ENCODE measurements around the gene ASTN2. TPM values are rescaled to one million over a fixed set of nuclear protein-coding genes. Genes with fewer than 3 reads are reported as not detected.

The ASTN2 gene
- total RNA-seq, 1 experiment from 2014 or later, result 4.8 TPM

DNA sequence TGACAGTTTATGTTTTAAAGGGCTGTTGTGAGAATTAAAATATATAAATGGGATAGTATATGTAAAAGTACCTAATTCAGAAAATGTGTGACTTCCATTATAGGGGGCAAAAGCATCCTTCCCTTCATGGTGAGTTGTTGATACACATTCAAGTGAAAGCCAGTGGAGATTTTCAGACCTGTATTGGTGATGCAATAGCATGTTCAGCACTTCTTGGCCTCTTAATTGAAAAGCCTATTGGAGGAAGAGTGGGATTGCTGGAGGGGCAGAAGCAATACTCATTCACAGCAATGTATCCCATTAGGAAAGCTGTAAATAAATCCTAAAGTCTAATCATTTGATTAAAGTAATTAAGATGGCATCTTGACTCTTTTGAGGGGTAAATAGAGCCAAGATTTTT is 710.4 kb downstream of the ASTN2 start:
- TF ChIP-seq RAD21 (IDR thresholded peaks at IDR 0.05; ENCODE audit: low read depth) (no peak), YY1 (IDR thresholded peaks at IDR 0.05; ENCODE audit: extremely low read depth, insufficient replicate concordance, low read depth, low read length) (no peak)
- TF ChIP-seq, protein P1, sequence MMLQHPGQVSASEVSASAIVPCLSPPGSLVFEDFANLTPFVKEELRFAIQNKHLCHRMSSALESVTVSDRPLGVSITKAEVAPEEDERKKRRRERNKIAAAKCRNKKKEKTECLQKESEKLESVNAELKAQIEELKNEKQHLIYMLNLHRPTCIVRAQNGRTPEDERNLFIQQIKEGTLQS (IDR thresholded peaks at IDR 0.05), result no peak
- no peaks in the 10 kb centered on the region; the same call in 1 of the 2 replicates for H3K79me2 ChIP-seq (ENCODE audit: insufficient read depth, low read length)
- no peaks in the 10 kb centered on the region for H3K9me3 ChIP-seq (ENCODE audit: control insufficient read depth in 1 of 2, insufficient read depth in 1 of 2, low read depth in 1 of 2, low read length in 2 of 2)
- ChIA-PET RAD21 (ENCODE audit: low non-redundant PET in 1 of 2, low total read pairs in 2 of 2, uncharacterized antibody in 2 of 2, unreplicated experiment in 2 of 2) (no interaction called here), POLR2A (no interaction called here), CTCF (no interaction called here)
- 0 out of 2 replicates have a peak, but pooled peaks cover 8% of the 10 kb centered on the region for H4K20me1 ChIP-seq (ENCODE audit: insufficient read depth)
- H3K36me3 ChIP-seq (ENCODE audit: control insufficient read depth in 1 of 2, insufficient read depth in 2 of 2, low read length in 2 of 2), result peaks cover 1 to 13% of the 10 kb centered on the region in 2 experiments; a peak in 3 of 4 replicates
- no peaks in the 10 kb centered on the region for H3K4me1 ChIP-seq (ENCODE audit: control insufficient read depth in 1 of 2, insufficient read depth in 2 of 2, low read length in 2 of 2)
- H2AFZ ChIP-seq (ENCODE audit: low read depth, low read length, poor library complexity, severe bottlenecking), result no peak overlapping the region
- no peak overlapping the region for H3K4me3 ChIP-seq (replicated peaks in 1 of 2; ENCODE audit: low read depth in 1 of 2, low read length in 2 of 2)
- intact Hi-C loops (cut with micrococcal nuclease), result no loop called here
- H3K9me2 ChIP-seq (ENCODE audit: insufficient read depth), result no peaks in the 10 kb centered on the region; the same call in 1 of the 2 replicates
- no peak overlapping the region for H3K9ac ChIP-seq (ENCODE audit: low read length)
- ATAC-seq (no peak), DNase-seq (ENCODE audit: low read depth, low spot score) (no peak)
- H3K27ac ChIP-seq (ENCODE audit: low read depth, low read length), result no peak overlapping the region
- H3K4me2 ChIP-seq (ENCODE audit: low read length), result no peak overlapping the region
- BruUV-seq (replicated peaks), result no TSS peak
- no peaks in the 10 kb centered on the region for H3K27me3 ChIP-seq (ENCODE audit: insufficient read depth, low read length)

DNA sequence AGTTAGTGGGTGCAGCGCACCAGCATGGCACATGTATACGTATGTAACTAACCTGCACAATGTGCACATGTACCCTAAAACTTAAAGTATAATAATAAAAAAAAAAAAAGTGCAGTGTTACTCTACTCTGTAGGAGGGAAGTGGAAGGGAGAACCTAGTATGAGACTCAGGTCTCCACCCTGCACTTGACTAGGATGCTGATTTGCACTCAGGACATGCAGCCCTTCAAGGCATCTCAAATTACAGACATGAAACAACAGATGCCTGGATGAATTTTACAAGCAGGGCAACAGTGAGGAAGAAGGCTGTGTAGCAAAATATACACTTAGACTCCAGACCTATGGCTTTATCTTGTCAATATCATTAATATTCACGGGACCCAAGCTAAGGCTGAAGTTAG is 711.2 kb downstream of the ASTN2 start:
- Histone ChIP-seq H3K27ac (ENCODE audit: low read depth, low read length) (no peak overlapping the region), H3K27me3 (ENCODE audit: insufficient read depth, low read length) (no peaks in the 10 kb centered on the region), H2AFZ (ENCODE audit: low read depth, low read length, poor library complexity, severe bottlenecking) (no peak overlapping the region), H3K4me2 (ENCODE audit: low read length) (no peak overlapping the region), H3K9me2 (ENCODE audit: insufficient read depth) (no peaks in the 10 kb centered on the region; the same call in 1 of the 2 replicates), H3K4me3 (replicated peaks in 1 of 2; ENCODE audit: low read depth in 1 of 2, low read length in 2 of 2) (no peak overlapping the region), H3K9ac (ENCODE audit: low read length) (no peak overlapping the region), H3K36me3 (ENCODE audit: control insufficient read depth in 1 of 2, insufficient read depth in 2 of 2, low read length in 2 of 2) (peaks cover 6 to 22% of the 10 kb centered on the region in 2 experiments; a peak in 3 of 4 replicates), H3K9me3 (ENCODE audit: control insufficient read depth in 1 of 2, insufficient read depth in 1 of 2, low read depth in 1 of 2, low read length in 2 of 2) (no peaks in the 10 kb centered on the region), H3K79me2 (ENCODE audit: insufficient read depth, low read length) (no peaks in the 10 kb centered on the region; the same call in 1 of the 2 replicates), H4K20me1 (ENCODE audit: insufficient read depth) (0 out of 2 replicates have a peak, but pooled peaks cover 8% of the 10 kb centered on the region), H3K4me1 (ENCODE audit: control insufficient read depth in 1 of 2, insufficient read depth in 2 of 2, low read length in 2 of 2) (no peaks in the 10 kb centered on the region)
- POLR2A ChIA-PET, result no interaction called here
- intact Hi-C loops (cut with micrococcal nuclease), result no loop called here
- CTCF ChIA-PET, result no interaction called here
- ATAC-seq (no peak), DNase-seq (ENCODE audit: low read depth, low spot score) (no peak)
- BruUV-seq (replicated peaks), result no TSS peak
- TF ChIP-seq EZH2 (IDR thresholded peaks at IDR 0.05), result no peak
- no peak for TF ChIP-seq CEBPB (IDR thresholded peaks at IDR 0.05; ENCODE audit: low read depth)
- TF ChIP-seq, protein P2, sequence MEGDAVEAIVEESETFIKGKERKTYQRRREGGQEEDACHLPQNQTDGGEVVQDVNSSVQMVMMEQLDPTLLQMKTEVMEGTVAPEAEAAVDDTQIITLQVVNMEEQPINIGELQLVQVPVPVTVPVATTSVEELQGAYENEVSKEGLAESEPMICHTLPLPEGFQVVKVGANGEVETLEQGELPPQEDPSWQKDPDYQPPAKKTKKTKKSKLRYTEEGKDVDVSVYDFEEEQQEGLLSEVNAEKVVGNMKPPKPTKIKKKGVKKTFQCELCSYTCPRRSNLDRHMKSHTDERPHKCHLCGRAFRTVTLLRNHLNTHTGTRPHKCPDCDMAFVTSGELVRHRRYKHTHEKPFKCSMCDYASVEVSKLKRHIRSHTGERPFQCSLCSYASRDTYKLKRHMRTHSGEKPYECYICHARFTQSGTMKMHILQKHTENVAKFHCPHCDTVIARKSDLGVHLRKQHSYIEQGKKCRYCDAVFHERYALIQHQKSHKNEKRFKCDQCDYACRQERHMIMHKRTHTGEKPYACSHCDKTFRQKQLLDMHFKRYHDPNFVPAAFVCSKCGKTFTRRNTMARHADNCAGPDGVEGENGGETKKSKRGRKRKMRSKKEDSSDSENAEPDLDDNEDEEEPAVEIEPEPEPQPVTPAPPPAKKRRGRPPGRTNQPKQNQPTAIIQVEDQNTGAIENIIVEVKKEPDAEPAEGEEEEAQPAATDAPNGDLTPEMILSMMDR (IDR thresholded peaks at IDR 0.05 in 2 of 3, conservative IDR thresholded peaks at IDR 0.05 in 1 of 3; ENCODE audit: borderline replicate concordance in 1 of 3, insufficient read depth in 1 of 3, low read depth in 2 of 3, low read length in 2 of 3), result no peak
- TF ChIP-seq CBX3 (IDR thresholded peaks at IDR 0.05; ENCODE audit: low read depth), result no peak
- TF ChIP-seq ZFX (IDR thresholded peaks at IDR 0.05), result no peak
- TF ChIP-seq TCF7L2 (IDR thresholded peaks at IDR 0.05; ENCODE audit: borderline replicate concordance, extremely low read depth, insufficient read depth, insufficient read length), result no peak
- TF ChIP-seq ZNF274 (IDR thresholded peaks at IDR 0.05; ENCODE audit: low read depth, low read length), result no peak
- TF ChIP-seq SIN3A (IDR thresholded peaks at IDR 0.05; ENCODE audit: low read depth), result no peak
- TF ChIP-seq EZH2phosphoT487 (IDR thresholded peaks at IDR 0.05; ENCODE audit: borderline replicate concordance), result no peak
- no peak for TF ChIP-seq SRF (IDR thresholded peaks at IDR 0.05; ENCODE audit: low read depth)
- RAD21 ChIA-PET (ENCODE audit: low non-redundant PET in 1 of 2, low total read pairs in 2 of 2, uncharacterized antibody in 2 of 2, unreplicated experiment in 2 of 2), result no interaction called here
